ENCODE measurements around the gene DHRS1. TPM values are rescaled to one million over a fixed set of nuclear protein-coding genes. Genes with fewer than 3 reads are reported as not detected.

Gene DHRS1
- total and polyA plus RNA-seq, 2 donors (not counting 1 experiment from before 2014, with no cell fraction given): 10.7 to 21.0 TPM

- peaks cover 11% of the 10 kb centered on the region for H3K79me2 ChIP-seq (ENCODE audit: control insufficient read depth, insufficient read depth, low read length)
- no peak overlapping the region for H3K4me3 ChIP-seq (replicated peaks in 1 of 4; ENCODE audit: control extremely low read depth in 1 of 4, insufficient read depth in 1 of 4, low read depth in 3 of 4, low read length in 4 of 4)
- DNase-seq (ENCODE audit: low read depth in 2 of 2): peak in 1 of 2 donors; percentile 20
- no peak overlapping the region for H3K27ac ChIP-seq (ENCODE audit: insufficient read depth, low read length)
- no peak overlapping the region for H3K4me2 ChIP-seq (ENCODE audit: extremely low read depth, insufficient read depth, low read length)
- H3K9me3 ChIP-seq (ENCODE audit: control insufficient read depth, insufficient read depth, low read depth, low read length): no peaks in the 10 kb centered on the region
- H3K9ac ChIP-seq (ENCODE audit: insufficient read depth, low read length): no peak overlapping the region
- TF ChIP-seq EZH2 (IDR thresholded peaks at IDR 0.05; ENCODE audit: low read length, missing control alignments) (no peak), CTCF (conservative IDR thresholded peaks at IDR 0.05 in 1 of 2, IDR thresholded peaks at IDR 0.05 in 1 of 2; ENCODE audit: low read depth in 1 of 2, low read length in 2 of 2) (peak; percentile 27 to 52)
- H3K36me3 ChIP-seq (ENCODE audit: control insufficient read depth, insufficient read depth, low read length): peaks cover 16% of the 10 kb centered on the region
- H3K27me3 ChIP-seq (ENCODE audit: control insufficient read depth, insufficient read depth, low read length): no peaks in the 10 kb centered on the region
- H2AFZ ChIP-seq (ENCODE audit: low read length): no peak overlapping the region
- peaks cover 10% of the 10 kb centered on the region for H3K4me1 ChIP-seq (ENCODE audit: control insufficient read depth, extremely low read depth, insufficient read depth, low read length)
- no peaks in the 10 kb centered on the region for H4K20me1 ChIP-seq (ENCODE audit: control insufficient read depth, extremely low read depth, insufficient read depth, low read length)
Observed at GRCh38 chr14:24297190-24297964, 2.2 kb downstream of the DHRS1 start.

GRCh38 chr14:24296341-24297157 is 3.0 kb downstream of the DHRS1 start:
- H3K4me3 ChIP-seq (replicated peaks in 1 of 4; ENCODE audit: control extremely low read depth in 1 of 4, insufficient read depth in 1 of 4, low read depth in 3 of 4, low read length in 4 of 4): no peak overlapping the region
- H3K4me2 ChIP-seq (ENCODE audit: extremely low read depth, insufficient read depth, low read length): no peak overlapping the region
- H4K20me1 ChIP-seq (ENCODE audit: control insufficient read depth, extremely low read depth, insufficient read depth, low read length): no peaks in the 10 kb centered on the region
- H3K9ac ChIP-seq (ENCODE audit: insufficient read depth, low read length): no peak overlapping the region
- H3K36me3 ChIP-seq (ENCODE audit: control insufficient read depth, insufficient read depth, low read length): peaks cover 18% of the 10 kb centered on the region
- peaks cover 11% of the 10 kb centered on the region for H3K79me2 ChIP-seq (ENCODE audit: control insufficient read depth, insufficient read depth, low read length)
- DNase-seq (ENCODE audit: low read depth in 2 of 2): peak; percentile 89 to 92
- H3K27ac ChIP-seq (ENCODE audit: insufficient read depth, low read length): peak overlapping the region; percentile 58
- no peaks in the 10 kb centered on the region for H3K27me3 ChIP-seq (ENCODE audit: control insufficient read depth, insufficient read depth, low read length)
- peaks cover 10% of the 10 kb centered on the region for H3K4me1 ChIP-seq (ENCODE audit: control insufficient read depth, extremely low read depth, insufficient read depth, low read length)
- TF ChIP-seq CTCF (conservative IDR thresholded peaks at IDR 0.05 in 1 of 2, IDR thresholded peaks at IDR 0.05 in 1 of 2; ENCODE audit: low read depth in 1 of 2, low read length in 2 of 2) (peak; percentile 71 to 82), EZH2 (IDR thresholded peaks at IDR 0.05; ENCODE audit: low read length, missing control alignments) (no peak)
- H2AFZ ChIP-seq (ENCODE audit: low read length): peak overlapping the region; percentile 11
- H3K9me3 ChIP-seq (ENCODE audit: control insufficient read depth, insufficient read depth, low read depth, low read length): no peaks in the 10 kb centered on the region

GRCh38 chr14:24293525-24293924 is 6.1 kb downstream of the DHRS1 start:
- Histone ChIP-seq H3K36me3 (ENCODE audit: control insufficient read depth, insufficient read depth, low read length) (peaks cover 21% of the 10 kb centered on the region), H4K20me1 (ENCODE audit: control insufficient read depth, extremely low read depth, insufficient read depth, low read length) (no peaks in the 10 kb centered on the region), H3K79me2 (ENCODE audit: control insufficient read depth, insufficient read depth, low read length) (no peaks in the 10 kb centered on the region), H3K4me3 (replicated peaks in 1 of 4; ENCODE audit: control extremely low read depth in 1 of 4, insufficient read depth in 1 of 4, low read depth in 3 of 4, low read length in 4 of 4) (no peak overlapping the region), H3K4me2 (ENCODE audit: extremely low read depth, insufficient read depth, low read length) (no peak overlapping the region), H2AFZ (ENCODE audit: low read length) (no peak overlapping the region), H3K4me1 (ENCODE audit: control insufficient read depth, extremely low read depth, insufficient read depth, low read length) (peaks cover 4% of the 10 kb centered on the region), H3K27me3 (ENCODE audit: control insufficient read depth, insufficient read depth, low read length) (no peaks in the 10 kb centered on the region), H3K9me3 (ENCODE audit: control insufficient read depth, insufficient read depth, low read depth, low read length) (no peaks in the 10 kb centered on the region), H3K27ac (ENCODE audit: insufficient read depth, low read length) (no peak overlapping the region), H3K9ac (ENCODE audit: insufficient read depth, low read length) (no peak overlapping the region)
- TF ChIP-seq CTCF (conservative IDR thresholded peaks at IDR 0.05 in 1 of 2, IDR thresholded peaks at IDR 0.05 in 1 of 2; ENCODE audit: low read depth in 1 of 2, low read length in 2 of 2): no peak
- no peak for TF ChIP-seq EZH2 (IDR thresholded peaks at IDR 0.05; ENCODE audit: low read length, missing control alignments)
- no peak for DNase-seq (ENCODE audit: low read depth in 2 of 2)
